HFFc6 (cell line): ENCODE results near the gene MYO18B. TPM values are rescaled to one million over a fixed set of nuclear protein-coding genes. Genes with fewer than 3 reads are reported as not detected.

Experiments used
- DNase-seq: peaks from one replicate; pipeline ENCODE4 v3.0.0-alpha.2; 2018
- H3K27ac Mint-ChIP-seq: 2 replicates; pipeline ENCODE4 v1.8.0; 2020; ENCODE audit warnings: mild to moderate bottlenecking, mixed read lengths
- H3K27me3 Mint-ChIP-seq: 2 replicates; pipeline ENCODE4 v1.8.0; 2021; ENCODE audit warnings: mild to moderate bottlenecking, moderate library complexity, mixed read lengths; ENCODE audit not compliant: insufficient read depth
- H3K36me3 Mint-ChIP-seq: 2 replicates; pipeline ENCODE4 v1.8.0; 2021; ENCODE audit warnings: low read depth, mixed read lengths
- H3K4me1 Mint-ChIP-seq: 2 replicates; pipeline ENCODE4 v1.8.0; 2020; ENCODE audit warnings: low read depth, mixed read lengths
- H3K4me3 Mint-ChIP-seq: 2 replicates; pipeline ENCODE4 v1.8.0; 2020; ENCODE audit warnings: mild to moderate bottlenecking, moderate library complexity, mixed read lengths
- H3K9me3 Mint-ChIP-seq: 2 replicates; pipeline ENCODE4 v1.8.0; 2020; ENCODE audit warnings: mild to moderate bottlenecking, mixed read lengths
- total RNA-seq, 6 experiments: library from RNA; stranded (reverse); fragmentation: NEBNext Ultra II Directional; extraction: Animal tissue kit (Norgen Biotek cat#: 25700); gene quantifications; 2 replicates in 1 of 6; 3 replicates in 5 of 6; pipeline ENCODE4 v1.2.3, GENCODE V29; 2021
- TF ChIP-seq, protein P1 (sequence below): fragments of 200-600 bp; sonication (generic); IDR thresholded peaks from 2 replicates; pipeline ENCODE4 v1.5.0; 2021; ENCODE audit warnings: antibody characterized with exemption, mild to moderate bottlenecking

Gene MYO18B
- total RNA-seq, 6 experiments from 2014 or later, result 0.02 TPM; not detected in 5

DNA sequence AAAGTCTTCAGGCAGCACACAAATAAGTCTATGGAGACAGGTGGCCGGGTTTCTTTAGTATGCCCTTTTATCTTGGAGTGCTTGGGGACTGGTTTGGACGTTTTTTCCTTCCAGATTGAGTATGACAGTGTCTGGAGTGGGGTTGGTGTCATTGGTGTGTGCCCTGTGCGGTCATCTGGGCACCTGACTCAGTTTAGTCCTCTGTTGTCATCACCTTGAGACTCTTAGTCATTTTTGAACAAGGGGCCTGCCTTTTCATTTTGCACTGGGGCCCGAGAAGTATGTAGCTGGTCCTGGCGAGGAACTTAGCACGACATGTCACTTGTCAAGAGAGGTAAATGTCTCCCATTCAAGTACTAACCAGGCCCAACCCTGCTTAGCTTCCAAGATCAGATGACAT is 27.2 kb upstream of the MYO18B start:
- Mint-ChIP-seq H3K27ac (no peak overlapping the region), H3K4me3 (no peak overlapping the region)
- TF ChIP-seq, protein P1, sequence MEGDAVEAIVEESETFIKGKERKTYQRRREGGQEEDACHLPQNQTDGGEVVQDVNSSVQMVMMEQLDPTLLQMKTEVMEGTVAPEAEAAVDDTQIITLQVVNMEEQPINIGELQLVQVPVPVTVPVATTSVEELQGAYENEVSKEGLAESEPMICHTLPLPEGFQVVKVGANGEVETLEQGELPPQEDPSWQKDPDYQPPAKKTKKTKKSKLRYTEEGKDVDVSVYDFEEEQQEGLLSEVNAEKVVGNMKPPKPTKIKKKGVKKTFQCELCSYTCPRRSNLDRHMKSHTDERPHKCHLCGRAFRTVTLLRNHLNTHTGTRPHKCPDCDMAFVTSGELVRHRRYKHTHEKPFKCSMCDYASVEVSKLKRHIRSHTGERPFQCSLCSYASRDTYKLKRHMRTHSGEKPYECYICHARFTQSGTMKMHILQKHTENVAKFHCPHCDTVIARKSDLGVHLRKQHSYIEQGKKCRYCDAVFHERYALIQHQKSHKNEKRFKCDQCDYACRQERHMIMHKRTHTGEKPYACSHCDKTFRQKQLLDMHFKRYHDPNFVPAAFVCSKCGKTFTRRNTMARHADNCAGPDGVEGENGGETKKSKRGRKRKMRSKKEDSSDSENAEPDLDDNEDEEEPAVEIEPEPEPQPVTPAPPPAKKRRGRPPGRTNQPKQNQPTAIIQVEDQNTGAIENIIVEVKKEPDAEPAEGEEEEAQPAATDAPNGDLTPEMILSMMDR, result no peak

DNA sequence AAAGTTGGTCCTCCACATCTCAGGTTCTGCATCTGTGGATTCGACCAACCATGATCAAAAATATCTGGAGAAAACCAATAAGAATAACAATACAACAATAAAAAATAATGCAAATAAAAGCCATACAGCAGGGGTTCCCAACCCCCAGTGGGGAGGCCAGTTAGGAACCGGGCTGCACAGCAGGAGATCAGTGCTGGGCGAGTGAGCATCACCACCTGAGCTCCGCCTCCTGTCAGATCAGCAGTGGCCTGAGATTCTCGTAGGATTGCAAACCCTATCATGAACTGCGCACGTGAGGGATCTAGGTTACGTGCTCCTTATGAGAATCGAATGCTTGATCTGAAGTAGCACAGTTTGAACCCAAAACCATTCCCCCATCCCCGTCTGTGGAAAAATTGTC is 25.4 kb upstream of the MYO18B start:
- TF ChIP-seq, protein P1, result no peak
- peaks cover 17% of the 10 kb centered on the region; the same call in 1 of the 2 replicates for H3K9me3 Mint-ChIP-seq

More for the DNA sequence above, 27.2 kb upstream of the MYO18B start:
- Mint-ChIP-seq H3K27me3 (peaks cover 6% of the 10 kb centered on the region), H3K4me1 (no peaks in the 10 kb centered on the region), H3K9me3 (peaks cover 29% of the 10 kb centered on the region), H3K36me3 (no peaks in the 10 kb centered on the region)
- no peak for DNase-seq

DNA sequence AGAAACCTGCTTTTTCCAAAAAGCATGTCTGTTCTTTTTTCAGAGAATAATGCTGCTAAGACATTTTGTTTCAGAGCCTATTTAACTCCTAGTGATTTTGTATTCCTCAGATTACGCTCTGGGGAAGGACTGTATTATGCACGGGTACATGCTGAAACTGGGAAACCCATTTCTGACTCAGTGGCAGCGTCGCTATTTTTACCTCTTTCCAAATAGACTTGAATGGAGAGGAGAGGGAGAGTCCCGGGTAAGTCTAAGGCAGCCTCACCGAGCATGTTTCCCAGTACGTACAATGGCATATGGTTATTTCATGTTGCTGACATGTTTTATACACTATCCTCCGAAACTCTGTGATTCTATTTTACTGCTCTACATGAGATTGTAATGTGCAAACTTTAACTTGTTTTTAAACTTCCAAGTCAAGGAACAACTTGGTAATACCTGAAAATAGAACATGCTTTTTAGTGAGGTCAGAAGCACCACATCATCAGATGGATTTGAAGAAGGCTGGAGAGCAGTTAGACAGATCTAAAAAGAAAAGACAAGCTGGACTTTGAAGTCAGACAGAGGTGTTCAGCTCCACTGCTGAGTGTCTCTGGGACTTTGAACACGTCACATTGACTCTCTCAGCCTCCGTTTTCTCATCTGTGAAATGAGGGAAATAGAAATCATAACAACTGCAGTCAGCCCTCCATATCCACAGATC is 23.7 kb upstream of the MYO18B start:
- Mint-ChIP-seq H3K4me1 (no peaks in the 10 kb centered on the region), H3K27me3 (peaks cover 2% of the 10 kb centered on the region; the same call in 1 of the 2 replicates), H3K36me3 (no peaks in the 10 kb centered on the region), H3K9me3 (peaks cover 24% of the 10 kb centered on the region; the same call in 1 of the 2 replicates), H3K27ac (no peak overlapping the region), H3K4me3 (no peak overlapping the region)
- DNase-seq, result no peak
- TF ChIP-seq, protein P1, result no peak

More for the DNA sequence above, 25.4 kb upstream of the MYO18B start:
- Mint-ChIP-seq H3K4me1 (no peaks in the 10 kb centered on the region), H3K4me3 (no peak overlapping the region), H3K36me3 (no peaks in the 10 kb centered on the region), H3K27ac (no peak overlapping the region), H3K27me3 (peaks cover 4% of the 10 kb centered on the region)
- DNase-seq, result no peak

DNA sequence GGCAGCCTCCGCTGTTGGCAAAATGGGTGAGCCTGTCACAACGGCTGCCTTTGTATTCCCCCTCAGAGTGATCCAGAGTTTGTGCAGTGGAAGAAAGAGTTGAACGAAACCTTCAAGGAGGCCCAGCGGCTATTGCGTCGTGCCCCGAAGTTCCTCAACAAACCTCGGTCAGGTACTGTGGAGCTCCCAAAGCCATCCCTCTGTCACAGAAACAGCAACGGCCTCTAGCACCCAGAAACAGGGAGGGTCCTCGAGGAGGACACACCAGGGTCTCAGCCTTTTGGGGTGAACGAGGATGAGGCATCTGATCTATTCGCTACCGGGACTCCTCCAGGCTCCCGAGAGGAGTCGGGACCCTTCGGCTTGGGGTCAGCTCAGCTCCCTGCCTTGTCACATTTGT is 19.8 kb upstream of the MYO18B start:
- TF ChIP-seq, protein P1, result no peak
- Mint-ChIP-seq H3K4me1 (no peaks in the 10 kb centered on the region), H3K36me3 (no peaks in the 10 kb centered on the region), H3K27ac (no peak overlapping the region), H3K27me3 (peaks cover 2% of the 10 kb centered on the region; the same call in 1 of the 2 replicates), H3K4me3 (no peak overlapping the region), H3K9me3 (peaks cover 18% of the 10 kb centered on the region)
- DNase-seq, result no peak

DNA sequence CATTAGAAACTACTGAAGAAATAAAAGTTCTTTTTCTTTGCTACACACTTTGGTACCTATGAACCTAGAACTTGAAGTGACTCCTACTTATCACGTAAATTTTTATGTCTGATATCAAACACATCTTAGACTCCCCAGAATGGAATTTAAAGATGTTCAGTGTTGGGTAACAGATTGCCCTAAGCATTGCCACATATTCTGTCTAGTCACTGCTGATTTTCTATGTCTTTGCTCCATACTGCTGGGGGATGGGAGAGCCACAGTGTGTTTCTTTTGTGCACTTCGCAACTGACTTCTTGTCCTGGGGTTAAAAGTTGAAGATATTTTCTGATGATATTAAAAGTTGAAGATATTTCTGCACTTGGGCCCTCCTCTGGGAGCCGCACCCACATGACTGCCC is 19.4 kb upstream of the MYO18B start:
- Mint-ChIP-seq H3K4me1 (no peaks in the 10 kb centered on the region), H3K27ac (no peak overlapping the region), H3K9me3 (peaks cover 18% of the 10 kb centered on the region), H3K4me3 (no peak overlapping the region), H3K27me3 (peaks cover 2% of the 10 kb centered on the region; the same call in 1 of the 2 replicates), H3K36me3 (no peaks in the 10 kb centered on the region)
- TF ChIP-seq, protein P1, result no peak
- DNase-seq, result no peak
